GM19467 (cell line): ENCODE results near the gene XKR3.
"Not testable (repeated sequence)": the region's sequence is repeated elsewhere in the genome, so short reads cannot be mapped to it uniquely, and the experiment has no call there.

ENCODE experiments used
- ATAC-seq: cut with Tn5 transposase; IDR thresholded peaks from one replicate; pipeline ENCODE4 v1.9.1; 2021; ENCODE audit warnings: mild to moderate bottlenecking, moderate library complexity; ENCODE audit not compliant: unreplicated experiment

Gene XKR3

DNA sequence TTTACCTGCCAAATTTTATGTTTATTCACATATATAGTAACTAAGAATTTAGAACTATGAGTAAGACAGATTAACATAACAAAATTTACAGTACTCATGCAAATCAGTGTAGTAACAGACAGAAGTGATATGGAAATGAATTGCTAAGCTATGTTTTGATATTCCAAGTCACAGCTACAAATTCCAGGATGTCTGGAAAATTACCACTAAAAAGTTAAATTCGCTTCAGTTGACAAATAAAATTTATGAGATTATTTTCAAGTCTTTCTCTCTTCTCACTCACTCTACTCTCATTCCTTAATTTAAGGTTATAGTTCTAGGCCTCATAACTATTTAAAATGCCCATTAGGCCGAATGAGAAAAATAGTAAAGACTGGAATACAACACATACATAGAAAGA, 18.1 kb downstream of the XKR3 start:
- no peak for ATAC-seq

DNA sequence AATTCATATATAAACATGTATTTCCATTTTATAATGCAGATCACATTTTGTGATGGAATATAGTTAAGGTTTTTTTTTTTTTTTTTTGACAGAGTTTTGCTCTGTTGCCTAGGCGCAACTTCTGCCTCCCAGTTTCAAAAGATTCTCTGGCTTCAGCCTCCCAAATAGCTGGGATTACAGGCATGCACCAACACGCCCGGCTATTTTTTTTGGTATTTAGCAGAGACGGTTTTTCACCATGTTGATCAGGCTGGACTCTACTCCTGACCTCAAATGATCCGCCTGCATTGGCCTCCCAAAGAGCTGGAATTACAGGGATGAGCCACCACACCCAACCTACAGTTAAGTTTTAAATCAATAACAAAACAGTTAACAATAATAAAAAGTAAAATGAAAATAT, 18.8 kb downstream of the XKR3 start:
- ATAC-seq = no peak

DNA sequence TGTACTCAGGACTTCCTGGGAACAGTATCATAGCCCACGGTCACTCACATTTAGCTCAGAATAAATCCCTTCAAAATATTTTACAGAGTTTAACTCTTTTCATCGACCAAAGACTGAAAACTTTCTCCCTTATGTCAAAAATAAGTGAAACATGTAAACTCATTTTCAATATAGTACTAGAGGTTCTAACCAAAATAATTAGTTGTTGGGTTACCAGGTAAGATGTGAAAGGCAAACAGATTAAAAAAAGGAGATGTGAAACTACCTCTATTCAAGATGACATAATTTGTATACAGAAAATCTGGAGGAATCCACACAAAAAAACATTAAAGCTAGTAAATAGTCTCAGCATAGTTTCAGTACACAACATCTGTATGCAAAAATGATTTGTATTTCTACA, 20.3 kb downstream of the XKR3 start:
- no peak for ATAC-seq

DNA sequence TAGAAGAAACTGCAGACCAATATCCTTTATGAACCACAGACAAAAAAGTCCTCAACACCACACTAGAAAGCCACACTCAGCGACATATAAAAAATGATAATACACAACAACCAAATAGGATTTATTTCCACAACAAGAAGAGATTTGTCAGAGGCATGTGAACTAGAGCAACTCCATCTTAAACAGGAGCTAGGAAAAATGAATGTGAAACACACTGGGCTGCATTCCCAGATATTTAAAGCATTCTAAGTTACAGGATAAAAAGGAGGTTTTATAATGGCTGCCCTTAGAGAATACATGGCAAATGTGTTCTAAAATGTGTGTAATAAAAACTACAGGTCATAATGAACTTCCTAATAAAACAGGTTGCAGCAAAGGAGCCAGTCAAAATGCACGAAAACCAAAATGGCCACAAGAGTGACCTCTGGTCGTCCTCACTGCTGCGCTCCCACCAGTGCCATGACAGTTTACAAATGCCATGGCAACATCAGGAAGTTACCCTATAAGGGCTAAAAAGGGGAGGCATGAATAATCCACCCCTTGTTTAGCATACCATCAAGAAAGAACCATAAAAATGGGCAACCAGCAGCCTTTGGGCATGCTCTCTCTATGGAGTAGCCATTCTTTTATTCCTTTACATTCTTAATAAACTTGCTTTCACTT, 21.8 kb downstream of the XKR3 start:
- no peak for ATAC-seq

DNA sequence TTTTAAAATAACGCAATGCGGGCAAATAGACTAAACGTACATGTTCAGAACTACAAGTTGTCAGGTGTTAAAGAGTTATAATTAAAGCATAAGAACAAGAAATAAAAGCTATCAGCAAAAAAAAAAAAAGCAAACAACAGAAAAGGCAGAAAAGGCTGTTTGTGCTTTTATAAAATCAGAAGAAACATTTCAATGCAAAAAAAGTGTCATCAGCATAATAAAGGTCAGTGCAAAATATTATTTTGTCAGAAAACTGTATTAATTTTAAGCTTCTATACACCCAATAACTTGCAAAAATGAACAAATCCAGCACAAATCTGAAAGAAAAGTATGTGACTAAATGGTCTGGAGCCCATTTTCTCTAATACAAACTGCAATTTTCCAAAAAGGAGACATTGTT, 23.6 kb downstream of the XKR3 start:
- no peak for ATAC-seq

DNA sequence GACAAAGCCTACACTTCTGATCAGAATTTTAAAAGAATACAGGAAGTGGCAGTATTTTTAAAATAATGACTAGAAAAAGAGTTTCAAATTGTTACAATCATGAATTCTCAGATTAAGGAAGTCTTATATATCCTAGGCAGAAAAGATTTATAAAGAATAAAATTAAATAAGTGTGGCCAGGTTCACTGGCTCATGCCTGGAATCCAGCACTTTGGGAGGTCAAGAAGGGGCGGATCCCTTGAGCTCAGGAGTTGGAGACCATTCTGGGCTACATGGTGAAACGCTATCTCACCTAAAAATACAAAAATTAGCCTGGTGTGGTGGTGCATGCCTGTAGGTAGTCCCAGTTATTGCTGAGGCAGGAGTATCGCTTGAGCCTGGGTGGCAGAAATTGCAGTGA, 24.1 kb downstream of the XKR3 start:
- no peak for ATAC-seq

DNA sequence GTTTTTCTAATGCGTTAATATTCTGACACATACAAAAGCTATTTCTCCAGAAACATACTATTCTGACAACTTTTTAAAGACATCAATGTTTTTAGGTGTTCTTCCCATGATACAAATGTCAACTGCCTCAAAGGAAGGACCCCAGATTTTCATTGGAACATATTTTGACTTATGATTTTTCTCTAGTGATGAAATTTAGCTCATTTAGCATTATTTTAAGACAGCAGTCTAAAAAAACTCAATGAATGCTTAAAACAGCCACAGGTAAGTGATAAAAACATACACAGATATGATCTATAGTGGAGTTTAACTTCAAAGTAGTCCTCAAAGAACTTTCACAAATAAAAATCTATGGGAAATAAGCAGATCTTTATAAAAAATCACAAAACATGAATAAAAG, 24.9 kb downstream of the XKR3 start:
- ATAC-seq = no peak

DNA sequence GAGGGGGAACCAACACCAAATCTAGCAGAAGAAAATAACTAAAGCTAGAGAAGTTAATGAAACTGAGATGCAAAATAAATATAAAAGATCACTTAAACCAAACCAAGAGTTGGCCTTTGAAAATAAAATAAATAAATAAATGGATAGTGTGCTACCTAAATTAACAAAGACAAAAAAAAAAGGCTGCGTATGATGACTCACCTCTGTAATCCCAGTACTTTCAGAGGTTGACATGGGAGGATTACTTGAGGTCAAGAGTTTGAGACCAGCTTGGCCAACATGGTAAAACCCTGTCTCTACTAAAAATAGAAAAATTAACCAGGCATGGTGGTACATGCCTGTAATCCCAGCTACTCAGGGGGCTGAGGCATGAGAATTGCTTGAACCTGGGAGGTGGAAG, 29.7 kb downstream of the XKR3 start:
- not testable (repeated sequence) for ATAC-seq

DNA sequence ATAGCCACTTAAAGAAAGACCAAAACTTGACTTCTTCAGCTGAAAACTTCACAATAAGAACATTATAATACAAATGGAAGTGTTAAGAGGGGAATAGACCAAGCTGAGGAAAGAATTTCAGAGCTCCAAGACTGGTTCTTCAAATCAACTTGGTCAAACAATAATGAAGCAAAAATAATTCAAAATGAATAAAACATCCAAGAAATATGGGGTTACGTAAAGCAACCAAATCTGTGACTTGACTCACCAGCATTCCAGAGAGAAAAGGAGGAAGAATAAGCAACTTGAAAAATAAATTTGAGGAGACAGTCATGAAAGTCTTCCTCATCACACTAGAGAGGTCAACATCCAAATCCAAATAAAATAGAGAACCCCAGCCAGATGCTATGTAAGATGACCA, 31.4 kb downstream of the XKR3 start:
- ATAC-seq = no peak

DNA sequence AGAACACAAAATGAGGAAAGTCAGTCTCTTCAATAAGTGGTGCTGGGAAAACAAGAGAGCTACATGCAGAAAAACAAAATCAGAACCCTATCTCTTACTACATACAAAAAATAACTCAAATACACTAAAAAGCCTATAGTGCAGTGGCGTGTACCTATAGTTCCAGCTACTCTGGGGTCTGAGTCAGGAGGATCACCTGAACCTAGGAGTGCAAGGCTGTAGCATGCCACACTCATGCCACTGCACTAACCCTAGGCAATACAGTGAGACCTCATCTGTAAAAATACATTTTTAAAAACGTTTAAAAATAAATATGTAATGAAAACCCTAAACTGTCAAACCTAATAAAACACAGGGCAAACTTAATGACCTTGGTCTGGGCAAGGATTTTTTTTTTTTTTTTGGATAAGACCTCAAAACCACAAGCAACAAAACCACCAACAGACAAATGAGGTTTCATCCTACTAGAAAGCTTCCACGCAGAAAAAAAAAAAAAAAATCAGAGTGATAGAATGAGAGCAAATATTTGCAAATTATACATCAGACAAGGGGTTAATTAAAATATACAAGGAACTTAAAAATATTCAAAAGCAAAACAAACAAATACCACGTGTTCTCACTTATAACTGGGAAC, 35.2 kb downstream of the XKR3 start:
- no peak for ATAC-seq

DNA sequence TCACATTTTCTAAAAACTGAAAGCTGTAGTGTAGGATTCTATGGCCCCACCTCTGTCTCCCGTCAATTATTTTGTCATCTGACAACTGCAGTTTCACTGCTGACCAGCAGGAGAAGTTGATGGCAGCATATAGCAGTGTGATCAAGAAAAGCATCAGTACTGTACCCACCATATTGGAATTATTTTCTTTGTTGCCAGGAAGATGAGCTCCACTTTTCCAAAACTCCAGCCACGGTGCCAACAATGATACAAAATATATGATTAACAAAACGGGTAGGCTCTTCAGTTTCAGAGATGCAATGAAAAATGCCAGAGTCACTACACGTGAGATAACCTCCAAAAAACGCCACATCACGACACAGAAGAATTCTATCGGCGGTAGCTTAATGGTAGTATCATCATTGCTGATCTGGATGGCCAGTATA, 41.3 kb downstream of the XKR3 start:
- no peak for ATAC-seq

DNA sequence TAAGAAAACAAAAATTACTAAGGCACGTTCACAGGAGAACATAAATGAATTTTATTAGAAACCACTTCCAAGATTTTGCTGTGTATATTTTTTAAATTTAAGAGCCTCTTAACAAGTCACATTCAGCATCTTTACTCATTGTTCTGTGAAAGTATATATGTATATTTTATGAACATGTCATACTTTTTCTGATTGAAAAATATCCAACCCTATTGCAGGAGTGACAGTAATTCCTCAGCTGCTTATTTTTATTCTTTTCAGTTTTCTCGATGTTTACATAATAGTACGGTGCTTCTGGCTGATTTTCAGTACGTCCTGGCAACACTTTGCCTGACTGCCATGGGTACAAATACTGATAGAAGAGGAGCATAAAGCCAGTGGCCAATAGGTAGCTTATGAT, 41.8 kb downstream of the XKR3 start:
- ATAC-seq = no peak

DNA sequence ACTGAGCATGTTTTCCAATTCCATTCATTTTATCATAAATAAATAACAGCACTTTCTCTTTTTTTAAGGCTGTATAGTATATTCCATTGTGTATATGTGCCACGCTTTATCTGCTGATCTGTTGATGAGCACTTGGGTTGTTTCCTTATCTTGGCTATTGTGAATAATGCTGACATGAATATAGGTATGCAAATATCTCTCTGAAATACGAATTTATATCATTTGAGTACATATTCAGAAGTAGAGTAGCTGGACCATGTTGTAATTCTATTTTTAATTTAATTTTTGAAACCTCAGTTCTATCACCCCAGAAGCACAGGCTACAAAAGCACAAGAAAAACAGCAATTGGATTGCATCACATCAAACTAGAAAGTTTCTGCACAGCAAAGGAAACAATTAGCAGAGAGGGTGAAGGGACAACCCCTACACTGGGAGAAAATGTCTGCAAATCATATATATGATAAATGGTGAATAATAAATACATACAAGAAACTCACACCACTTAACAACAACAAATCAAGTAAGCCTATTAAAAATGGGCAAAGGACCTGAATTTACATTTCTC, 43.4 kb downstream of the XKR3 start:
- ATAC-seq = no peak

DNA sequence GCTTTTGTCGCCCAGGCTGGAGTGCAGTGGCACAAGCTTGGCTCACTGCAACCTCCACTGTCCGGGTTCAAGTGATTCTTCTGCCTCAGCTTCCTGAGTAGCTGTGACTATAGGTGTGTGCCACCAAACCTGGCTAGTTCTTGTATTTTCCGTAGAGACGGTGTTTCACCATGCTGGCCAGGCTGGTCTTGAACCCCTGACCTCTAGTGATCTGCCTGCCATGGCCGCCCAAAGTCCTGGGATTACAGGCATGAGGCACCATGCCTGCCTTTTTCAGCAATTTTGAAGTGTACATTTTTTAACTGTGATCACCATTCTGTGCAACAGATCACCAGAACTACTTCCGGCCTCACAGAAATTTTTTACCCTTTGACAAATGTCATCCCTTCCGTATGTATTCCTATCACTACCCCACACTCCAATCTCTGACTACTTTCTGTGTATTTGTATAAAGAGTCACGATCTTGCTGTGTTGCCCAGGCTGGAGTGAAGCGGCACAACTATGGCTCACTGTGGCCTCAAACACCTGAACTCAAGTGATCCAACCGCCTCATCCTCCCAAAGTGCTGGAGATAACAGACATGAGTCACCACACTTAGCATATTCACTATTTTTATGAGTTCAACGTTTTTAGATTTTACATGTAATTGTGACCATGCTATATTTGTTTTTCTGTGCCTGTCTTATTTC, 44.0 kb downstream of the XKR3 start:
- no peak for ATAC-seq

DNA sequence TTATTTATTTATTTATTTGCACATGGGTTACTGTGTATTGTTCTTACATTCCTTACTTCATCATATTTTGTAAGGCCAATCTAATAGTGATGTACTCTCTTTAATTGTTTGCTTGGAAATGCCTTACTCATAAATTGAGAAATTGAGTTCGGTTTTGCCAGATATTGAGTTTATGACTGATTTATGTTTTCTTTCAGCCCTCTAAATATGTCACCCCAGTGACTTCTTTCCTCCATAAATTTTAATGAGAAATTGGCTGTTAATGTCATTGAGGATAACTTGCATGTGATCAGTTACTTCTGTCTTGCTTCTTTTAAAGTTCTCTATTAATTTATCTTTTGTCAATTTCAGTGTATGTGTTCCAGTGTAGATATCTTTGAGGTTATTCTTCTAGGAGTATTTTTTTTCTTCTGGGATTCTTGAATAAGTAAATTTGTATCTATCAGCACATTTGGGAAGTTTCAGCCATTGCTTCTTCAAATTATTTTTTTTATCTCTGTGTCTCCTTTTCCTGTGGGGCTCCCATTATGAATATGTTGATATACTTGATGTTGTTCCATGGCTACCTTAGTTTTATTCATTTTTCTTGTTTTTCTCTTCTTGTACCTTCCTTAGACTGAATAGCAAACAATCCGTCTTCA, 47.8 kb downstream of the XKR3 start:
- ATAC-seq = no peak

DNA sequence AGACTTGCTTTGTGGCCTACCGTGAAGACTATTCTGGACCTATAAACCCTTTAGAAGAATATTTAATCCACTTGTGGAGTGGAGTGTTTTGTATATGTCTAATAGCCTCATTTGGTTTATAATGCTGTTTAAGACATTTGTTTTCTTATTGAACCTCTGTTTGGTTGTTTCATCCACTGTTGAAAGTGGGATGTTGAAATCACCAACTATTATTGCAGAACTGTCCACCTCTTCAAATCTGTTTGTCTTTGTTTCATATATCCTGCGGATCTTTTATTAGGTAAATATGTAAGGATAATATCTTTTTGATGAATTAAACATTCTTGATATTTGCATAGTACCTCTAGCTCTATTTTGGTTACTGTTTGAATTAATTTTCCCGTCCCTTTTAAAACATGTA, 49.1 kb downstream of the XKR3 start:
- ATAC-seq = no peak

DNA sequence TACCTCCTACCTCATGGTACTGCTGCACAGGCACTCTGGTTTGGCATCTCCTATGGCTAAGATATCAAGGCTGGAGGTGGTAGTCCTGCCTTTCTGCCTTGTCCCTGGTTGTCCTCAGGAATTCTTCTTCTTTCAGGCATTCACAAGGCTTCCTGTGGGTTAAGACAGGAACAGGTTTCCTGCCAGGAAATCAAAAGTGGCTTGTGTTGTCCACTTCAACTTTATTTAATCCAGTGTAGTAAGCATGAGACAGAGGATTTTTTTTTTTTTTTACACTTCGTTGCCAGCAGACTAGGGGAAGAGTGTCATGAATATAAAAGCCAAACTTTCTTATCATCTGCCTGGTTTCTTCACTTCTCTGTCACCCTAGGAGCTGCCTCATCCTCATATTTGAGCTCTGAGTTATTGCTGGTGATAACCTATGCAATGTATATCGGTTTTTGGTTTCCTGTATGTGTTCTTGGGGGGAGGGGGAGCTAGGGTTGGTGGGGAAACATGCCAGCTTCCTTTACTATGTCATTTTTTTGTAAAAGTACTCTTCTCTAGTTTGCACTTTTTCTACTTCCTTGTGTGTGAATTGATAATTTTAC, 50.2 kb downstream of the XKR3 start:
- no peak for ATAC-seq

DNA sequence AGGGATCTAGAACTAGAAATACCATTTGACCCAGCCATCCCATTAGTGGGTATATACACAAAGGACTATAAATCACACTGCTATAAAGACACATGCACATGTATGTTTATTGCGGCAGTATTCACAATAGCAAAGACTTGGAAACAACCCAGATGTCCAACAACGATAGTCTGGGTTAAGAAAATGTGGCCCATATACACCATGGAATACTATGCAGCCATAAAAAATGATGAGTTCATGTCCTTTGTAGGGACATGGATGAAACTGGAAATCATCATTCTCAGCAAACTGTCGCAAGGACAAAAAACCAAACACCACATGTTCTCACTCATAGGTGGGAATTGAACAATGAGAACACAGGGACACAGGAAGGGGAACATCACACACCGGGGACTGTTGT, 53.6 kb downstream of the XKR3 start:
- not testable (repeated sequence) for ATAC-seq

DNA sequence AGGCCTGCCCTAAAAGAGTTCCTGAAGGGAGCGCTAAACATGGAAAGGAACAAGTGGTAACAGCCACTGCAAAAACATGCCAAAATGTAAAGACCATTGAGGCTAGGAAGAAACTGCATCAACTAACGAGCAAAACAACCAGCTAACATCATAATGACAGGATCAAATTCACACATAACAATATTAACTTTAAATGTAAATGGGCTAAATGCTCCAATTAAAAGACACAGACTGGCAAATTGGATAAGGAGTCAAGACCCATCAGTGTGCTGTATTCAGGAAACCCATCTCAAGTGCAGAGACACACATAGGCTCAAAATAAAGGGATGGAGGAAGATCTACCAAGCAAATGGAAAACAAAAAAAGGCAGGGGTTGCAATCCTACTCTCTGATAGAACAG, 57.3 kb downstream of the XKR3 start:
- not testable (repeated sequence) for ATAC-seq

DNA sequence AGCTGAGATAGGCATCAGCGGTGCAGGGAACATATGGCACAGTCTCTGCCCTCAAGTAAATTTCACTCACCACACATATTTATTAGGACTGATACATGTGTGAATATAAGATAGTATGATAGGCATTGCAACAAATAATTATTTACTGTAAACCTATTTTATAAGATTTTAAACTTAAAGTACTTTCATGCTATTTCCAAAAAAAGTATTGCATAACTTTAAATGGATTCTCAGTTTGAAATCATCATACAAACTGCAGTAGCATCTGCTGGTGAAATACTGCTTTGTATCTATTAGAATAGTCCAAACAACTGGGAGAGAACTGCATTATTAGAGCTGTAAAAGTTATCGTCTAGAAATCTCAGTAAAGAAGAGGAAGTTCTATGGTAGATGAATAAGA, 63.0 kb downstream of the XKR3 start:
- ATAC-seq = not testable (repeated sequence)

DNA sequence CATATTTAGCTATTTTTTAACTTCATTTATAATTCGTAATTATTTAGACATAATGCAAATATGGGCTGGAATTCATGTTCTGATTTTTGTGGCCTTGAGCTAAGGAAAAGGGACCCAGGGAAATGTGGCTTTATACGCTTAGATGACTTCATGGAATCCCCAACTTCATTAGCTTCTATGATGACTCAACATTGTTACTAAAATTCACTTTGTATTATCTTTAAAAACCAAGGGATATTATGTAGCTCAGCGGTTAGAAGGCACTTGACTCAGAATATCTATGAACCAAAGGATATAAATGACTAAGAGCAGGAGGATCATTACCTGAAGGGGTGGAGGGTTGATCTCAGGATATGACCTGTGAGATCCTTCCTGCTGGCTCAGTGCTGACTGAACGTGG, 64.8 kb downstream of the XKR3 start:
- ATAC-seq = not testable (repeated sequence)
